ENCODE measurements around the gene WDR93.

Gene WDR93

DNA sequence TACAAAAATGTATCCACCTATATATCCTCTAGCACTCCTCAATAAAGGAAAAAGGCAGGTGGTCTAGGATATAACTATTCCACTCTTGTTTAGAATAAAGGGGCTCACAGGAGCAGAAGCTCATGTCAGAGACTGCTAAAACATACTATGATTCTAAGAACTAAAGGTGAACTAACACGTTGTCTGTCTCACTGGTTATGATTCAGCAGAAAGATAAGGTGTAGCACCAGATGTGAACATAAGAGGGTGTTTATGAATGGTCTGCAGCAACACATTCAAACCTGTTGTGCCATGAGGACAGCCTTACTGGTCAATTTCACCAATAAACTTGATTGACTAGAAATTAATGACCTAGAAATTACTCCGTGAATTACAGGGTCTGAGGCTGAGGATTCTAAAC is 4.6 kb upstream of the WDR93 start:
- TF ChIP-seq, protein P1, sequence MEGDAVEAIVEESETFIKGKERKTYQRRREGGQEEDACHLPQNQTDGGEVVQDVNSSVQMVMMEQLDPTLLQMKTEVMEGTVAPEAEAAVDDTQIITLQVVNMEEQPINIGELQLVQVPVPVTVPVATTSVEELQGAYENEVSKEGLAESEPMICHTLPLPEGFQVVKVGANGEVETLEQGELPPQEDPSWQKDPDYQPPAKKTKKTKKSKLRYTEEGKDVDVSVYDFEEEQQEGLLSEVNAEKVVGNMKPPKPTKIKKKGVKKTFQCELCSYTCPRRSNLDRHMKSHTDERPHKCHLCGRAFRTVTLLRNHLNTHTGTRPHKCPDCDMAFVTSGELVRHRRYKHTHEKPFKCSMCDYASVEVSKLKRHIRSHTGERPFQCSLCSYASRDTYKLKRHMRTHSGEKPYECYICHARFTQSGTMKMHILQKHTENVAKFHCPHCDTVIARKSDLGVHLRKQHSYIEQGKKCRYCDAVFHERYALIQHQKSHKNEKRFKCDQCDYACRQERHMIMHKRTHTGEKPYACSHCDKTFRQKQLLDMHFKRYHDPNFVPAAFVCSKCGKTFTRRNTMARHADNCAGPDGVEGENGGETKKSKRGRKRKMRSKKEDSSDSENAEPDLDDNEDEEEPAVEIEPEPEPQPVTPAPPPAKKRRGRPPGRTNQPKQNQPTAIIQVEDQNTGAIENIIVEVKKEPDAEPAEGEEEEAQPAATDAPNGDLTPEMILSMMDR (conservative IDR thresholded peaks at IDR 0.05; ENCODE audit: low read depth, low read length): no peak
- no peak for DNase-seq (ENCODE audit: low read depth)
- H3K4me3 ChIP-seq (ENCODE audit: low read depth, low read length): no peak overlapping the region

DNA sequence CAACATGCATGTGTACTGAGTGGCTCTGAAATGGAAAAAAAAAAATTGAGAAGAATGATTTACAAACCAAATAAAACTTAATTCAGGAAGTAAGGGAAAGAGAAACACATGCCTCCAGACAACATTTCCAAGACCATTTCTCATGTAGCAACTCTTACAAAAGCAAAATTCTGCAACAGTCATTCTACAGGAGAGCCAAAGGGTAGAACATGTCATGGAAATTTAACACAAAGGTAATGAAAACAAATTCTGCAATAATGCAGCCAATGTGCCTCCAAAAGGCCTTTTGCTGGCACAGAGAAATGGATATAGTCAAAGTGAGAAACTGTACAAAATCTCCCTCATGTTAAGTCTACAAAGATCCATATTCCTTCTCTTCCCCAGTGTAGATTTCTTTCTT is 4.1 kb upstream of the WDR93 start:
- TF ChIP-seq, protein P1 (conservative IDR thresholded peaks at IDR 0.05; ENCODE audit: low read depth, low read length): no peak
- no peak for DNase-seq (ENCODE audit: low read depth)
- no peak overlapping the region for H3K4me3 ChIP-seq (ENCODE audit: low read depth, low read length)

DNA sequence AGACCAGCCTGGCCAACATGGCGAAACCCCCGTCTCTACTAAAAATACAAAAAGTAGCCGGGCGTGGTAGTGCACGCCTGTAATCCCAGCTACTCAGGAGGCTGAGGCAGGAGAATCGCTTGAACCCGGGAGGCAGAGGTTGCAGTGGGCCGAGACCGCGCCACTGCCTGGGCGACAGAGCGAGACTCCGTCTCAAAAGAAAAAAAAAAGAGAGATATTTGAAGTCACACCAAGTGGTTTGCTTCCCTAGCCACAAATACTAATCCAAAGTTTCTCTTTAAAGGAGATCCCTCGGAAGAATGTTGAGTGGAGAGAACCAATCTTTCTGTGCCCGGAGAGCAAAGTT is 708 bp upstream of the WDR93 start:
- peak overlapping the region; percentile 93 for H3K4me3 ChIP-seq (ENCODE audit: low read depth, low read length)
- peak; percentile 12 for DNase-seq (ENCODE audit: low read depth)

DNA sequence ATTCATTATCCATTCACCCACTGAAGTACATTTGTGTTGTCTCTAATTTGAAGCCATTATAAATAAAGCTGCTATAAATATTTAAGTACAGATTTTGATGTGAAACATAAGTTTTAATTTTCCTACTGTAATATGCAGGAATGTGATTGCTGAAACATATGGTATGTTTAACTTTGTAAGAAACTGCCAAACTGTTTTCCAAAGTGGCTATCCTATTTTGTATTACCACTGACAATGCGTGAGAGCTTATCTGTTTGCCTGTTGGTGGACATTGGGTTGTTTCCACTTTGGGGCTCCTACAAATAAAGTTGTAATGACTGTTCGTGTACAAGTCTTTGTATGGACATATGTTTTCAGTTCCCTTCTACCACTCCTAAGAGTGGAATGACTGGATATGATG is 2.5 kb downstream of the WDR93 start:
- DNase-seq (ENCODE audit: low read depth): no peak
- TF ChIP-seq, protein P1 (conservative IDR thresholded peaks at IDR 0.05; ENCODE audit: low read depth, low read length): no peak
- H3K4me3 ChIP-seq (ENCODE audit: low read depth, low read length): no peak overlapping the region

DNA sequence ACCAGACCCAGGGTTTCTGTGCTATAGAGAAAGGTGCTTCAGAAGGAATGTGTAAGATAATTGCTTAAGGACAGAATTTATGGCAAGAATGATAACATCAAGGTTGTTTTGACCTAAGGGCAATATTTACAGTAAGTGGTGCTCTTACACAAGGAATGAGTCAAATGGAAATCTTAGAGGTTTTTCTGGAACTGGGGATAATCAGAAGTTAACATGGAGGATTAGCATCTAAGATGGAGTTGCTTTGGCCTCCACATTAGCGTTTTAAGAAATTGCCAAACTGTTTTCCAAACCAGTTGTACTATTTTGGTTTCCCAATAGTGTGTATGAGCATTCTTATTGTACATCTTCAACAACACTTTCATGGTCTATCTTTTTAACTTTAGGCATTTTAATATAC is 3.1 kb downstream of the WDR93 start:
- TF ChIP-seq, protein P1 (conservative IDR thresholded peaks at IDR 0.05; ENCODE audit: low read depth, low read length): no peak
- no peak for DNase-seq (ENCODE audit: low read depth)

DNA sequence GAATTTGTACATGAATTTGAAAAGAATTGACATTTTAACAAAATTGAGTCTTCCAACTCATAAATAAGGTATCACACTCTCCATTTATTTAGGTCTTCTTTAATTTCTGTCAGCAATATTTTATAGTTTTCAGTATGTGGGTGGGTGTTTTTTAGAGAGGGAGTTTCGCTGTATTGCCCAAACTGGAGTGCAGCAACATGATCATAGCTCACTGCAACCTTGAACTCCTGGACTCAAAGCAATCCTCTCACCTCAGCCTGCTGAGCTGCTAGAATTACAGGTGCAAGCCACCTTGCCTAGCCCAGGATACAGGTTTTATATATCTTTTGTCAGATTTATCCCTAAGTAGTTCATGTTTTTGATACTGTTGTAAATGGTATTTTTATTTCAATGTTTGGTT is 4.6 kb downstream of the WDR93 start:
- TF ChIP-seq, protein P1 (conservative IDR thresholded peaks at IDR 0.05; ENCODE audit: low read depth, low read length): no peak
- no peak for DNase-seq (ENCODE audit: low read depth)
- no peak overlapping the region for H3K4me3 ChIP-seq (ENCODE audit: low read depth, low read length)

More for the DNA sequence above, 3.1 kb downstream of the WDR93 start:
- no peak overlapping the region for H3K4me3 ChIP-seq (ENCODE audit: low read depth, low read length)

DNA sequence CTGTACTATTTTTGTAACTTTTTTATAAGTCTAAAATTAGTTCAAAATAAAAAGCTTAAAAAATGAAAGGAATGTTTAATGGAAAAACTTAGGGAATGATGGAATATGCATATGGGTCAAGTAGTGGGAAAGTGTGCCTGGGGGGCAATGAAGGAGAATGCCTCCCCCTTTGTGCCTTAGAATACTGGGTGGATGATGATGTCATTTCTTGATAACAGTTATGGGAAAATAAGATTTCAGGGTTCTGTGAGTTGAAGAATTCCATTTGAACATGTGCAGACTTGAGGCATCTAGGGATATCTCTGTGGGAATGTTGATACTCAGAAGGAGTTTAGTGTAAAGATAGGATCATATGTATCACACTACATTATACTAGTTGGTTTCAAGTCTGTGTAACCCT is 13.8 kb downstream of the WDR93 start:
- TF ChIP-seq, protein P1 (conservative IDR thresholded peaks at IDR 0.05; ENCODE audit: low read depth, low read length): no peak
- DNase-seq (ENCODE audit: low read depth): no peak
- no peak overlapping the region for H3K4me3 ChIP-seq (ENCODE audit: low read depth, low read length)

DNA sequence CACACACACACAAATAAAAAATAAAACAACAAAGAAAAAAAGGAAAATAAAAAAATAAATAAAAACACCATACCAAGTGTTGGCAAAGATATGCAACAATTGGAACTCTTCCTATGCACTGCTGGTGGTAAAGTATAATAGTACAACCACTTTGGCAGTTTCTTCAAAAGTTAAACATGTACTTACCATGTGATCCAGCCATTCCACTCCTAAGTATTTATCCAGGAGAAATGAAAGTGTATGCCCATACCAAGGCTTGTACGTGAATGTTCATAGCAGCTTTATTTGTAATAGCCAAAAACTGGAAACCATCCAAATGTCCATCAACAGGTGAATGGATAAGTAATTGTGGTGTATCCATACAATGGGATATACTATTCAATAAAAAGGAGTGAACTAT is 17.0 kb downstream of the WDR93 start:
- no peak overlapping the region for H3K4me3 ChIP-seq (ENCODE audit: low read depth, low read length)
- no peak for DNase-seq (ENCODE audit: low read depth)

More for the DNA sequence above, 17.0 kb downstream of the WDR93 start:
- TF ChIP-seq, protein P1 (conservative IDR thresholded peaks at IDR 0.05; ENCODE audit: low read depth, low read length): no peak

Data from choroid plexus epithelial cell (primary cell).